HepG2 (cell line): ENCODE data around the gene PDGFD. TPM values are rescaled to one million over a fixed set of nuclear protein-coding genes. Genes with fewer than 3 reads are reported as not detected.

Experiments used
- ATAC-seq: fragments of 200-7000 bp; cut with Tn5 transposase; 3 replicates; pipeline ENCODE4 v1.9.1; 2020; ENCODE audit warnings: mild to moderate bottlenecking, moderate library complexity
- BruUV-seq: library from RNA; stranded (reverse); fragments of 400-500 nt; replicated peaks from 2 replicates; lab custom pipeline; 2021; lab: Mats Ljungman, UMichigan
- CTCF ChIA-PET: fragments of 300-600 bp; formaldehyde crosslinking; extraction: SDS; loops from one replicate; lab custom pipeline; 2021; ENCODE audit warnings: low total read pairs, inconsistent platforms, low intra/inter-chr PET ratio; lab: Yijun Ruan, JAX
- POLR2A ChIA-PET: fragments of 350-600 bp; sonication (Branson Sonifier 250); formaldehyde crosslinking; loops from one replicate; lab custom pipeline; 2020; ENCODE audit warnings: antibody characterized with exemption, inconsistent platforms; lab: Yijun Ruan, JAX
- DNase-seq: peaks from one replicate; pipeline ENCODE4 v3.0.0-alpha.2; 2015; ENCODE audit warnings: low spot score
- FAIRE-seq: peaks from 3 replicates; lab custom pipeline; 2011; peaks lifted over from hg19 to GRCh38; lab: Jason Lieb, UNC
- H2AFZ ChIP-seq: one replicate; pipeline ENCODE4 v1.6.1; 2011; ENCODE audit warnings: low read length, inconsistent platforms
- H3K27ac ChIP-seq: fragments of 300-600 bp; 3 replicates; pipeline ENCODE4 v1.8.0; 2011; ENCODE audit warnings: mixed run types, mild to moderate bottlenecking, mixed read lengths, low read length, inconsistent platforms; ENCODE audit not compliant: insufficient read depth; ENCODE audit errors: extremely low read length
- H3K27me3 ChIP-seq, 2 experiments: fragments of 200-600 bp in 1 of 2; 2 replicates in 1 of 2; 3 replicates in 1 of 2; pipeline versions ENCODE4 v1.6.0 to v1.8.0; 2011; ENCODE audit warnings: low read length in 2 of 2, mild to moderate bottlenecking in 2 of 2, moderate library complexity in 2 of 2, inconsistent platforms in 1 of 2; ENCODE audit not compliant: insufficient read depth in 2 of 2, control insufficient read depth in 1 of 2
- H3K36me3 ChIP-seq, 2 experiments: fragments of 200-600 bp in 1 of 2; replicated peaks in 1 of 2; 2 replicates in 1 of 2; 3 replicates in 1 of 2; pipeline versions ENCODE4 v1.5.1 to v1.8.0; 2011; ENCODE audit warnings: low read length in 2 of 2, inconsistent platforms in 1 of 2; ENCODE audit not compliant: insufficient read depth in 2 of 2, control insufficient read depth in 1 of 2
- H3K4me1 ChIP-seq: 2 replicates; pipeline ENCODE4 v1.5.1; 2012; ENCODE audit warnings: low read length, inconsistent platforms; ENCODE audit not compliant: insufficient read depth
- H3K4me2 ChIP-seq: 2 replicates; pipeline ENCODE4 v1.6.0; 2011; ENCODE audit warnings: low read depth, low read length, inconsistent platforms
- H3K4me3 ChIP-seq, 3 experiments: fragments of 200-600 bp in 1 of 3; sonication (generic), shearing (Covaris generic) in 1 of 3; replicated peaks in 1 of 3; 2 replicates each; pipeline ENCODE4 v1.5.1; 2011 to 2016; ENCODE audit warnings: low read length in 3 of 3, inconsistent platforms in 2 of 3, low read depth in 2 of 3, mild to moderate bottlenecking in 2 of 3, control low read depth in 1 of 3, mixed read lengths in 1 of 3; ENCODE audit not compliant: insufficient read depth in 1 of 3
- H3K79me2 ChIP-seq: one replicate; pipeline ENCODE4 v1.6.1; 2011; ENCODE audit warnings: low read length, inconsistent platforms; ENCODE audit not compliant: insufficient read depth
- H3K9ac ChIP-seq: 2 replicates; pipeline ENCODE4 v1.6.0; 2011; ENCODE audit warnings: mild to moderate bottlenecking, low read depth, low read length, inconsistent platforms; ENCODE audit not compliant: insufficient read depth
- H3K9me3 ChIP-seq: 2 replicates; pipeline ENCODE4 v1.5.1; 2012; ENCODE audit warnings: mild to moderate bottlenecking, low read length
- H4K20me1 ChIP-seq: 2 replicates; pipeline ENCODE4 v1.6.0; 2011; ENCODE audit warnings: inconsistent platforms, mild to moderate bottlenecking, low read length, moderate library complexity; ENCODE audit not compliant: insufficient read depth
- DMAP1 ChIP-seq: IDR thresholded peaks from 2 replicates; pipeline ENCODE4 v1.6.1; 2016
- HOXA3 ChIP-seq: sonication (generic); formaldehyde crosslinking; IDR thresholded peaks from 2 replicates; pipeline ENCODE4 v1.5.0; 2020; ENCODE audit warnings: missing genetic modification reagents
- RXRA ChIP-seq: sonication (generic); formaldehyde crosslinking; IDR thresholded peaks from 2 replicates; pipeline ENCODE4 v1.5.1; 2020; ENCODE audit warnings: missing genetic modification reagents
- TCF12 ChIP-seq, 2 experiments: fragments of 450-650 bp in 1 of 2; sonication (generic) in 1 of 2; formaldehyde crosslinking in 1 of 2; IDR thresholded peaks; 2 replicates each; pipeline versions ENCODE4 v1.6.1 to v1.8.0; 2017 to 2022; ENCODE audit warnings: antibody characterized with exemption in 1 of 2, mild to moderate bottlenecking in 1 of 2, missing genetic modification reagents in 1 of 2, moderate library complexity in 1 of 2
- ZNF670 ChIP-seq: sonication (generic); formaldehyde crosslinking; IDR thresholded peaks from 2 replicates; pipeline ENCODE4 v1.8.0; 2022; ENCODE audit warnings: mild to moderate bottlenecking, missing genetic modification reagents, borderline replicate concordance
- ZZZ3 ChIP-seq: sonication (generic); formaldehyde crosslinking; IDR thresholded peaks from 2 replicates; pipeline ENCODE4 v1.4.0; 2020; ENCODE audit warnings: missing genetic modification reagents, mild to moderate bottlenecking, borderline replicate concordance
- WGBS: methylation state at CpG from one replicate; pipeline ENCODE4 v1.1.6; 2017; ENCODE audit warnings: low lambda C conversion rate; 5-methylcytosine and 5-hydroxymethylcytosine counted together
- in situ Hi-C: cut with HindIII; loops from 2 replicates; pipeline ENCODE4 v1.10.0; 2017; ENCODE audit warnings: low pct_unique_long_range_greater_than_20kb; ENCODE audit not compliant: extremely low pct_ligation_motif_present
- intact Hi-C: fragments of 100-400 bp; cut with micrococcal nuclease; formaldehyde crosslinking; loops from one replicate; pipeline ENCODE4 v1.10.0; 2022; ENCODE audit not compliant: unreplicated experiment
- polyA plus RNA-seq, 8 experiments: library from polyadenylated mRNA; depleted of rRNA in 3 of 8; stranded (reverse) in 7 of 8; unstranded in 1 of 8; fragments of >200 nt; fragmentation: Illumina TruSeq in 4 of 8; extraction: Trizol in 4 of 8; gene quantifications; 2 replicates each; pipeline versions ENCODE4 v1.2.1 to v1.2.3, GENCODE V29; 2011 to 2016; ENCODE audit warnings: low read depth in 4 of 8, missing spikeins in 1 of 8, mixed read lengths in 1 of 8; ENCODE audit not compliant: insufficient read depth in 1 of 8
- total RNA-seq, 5 experiments: library from RNA; depleted of rRNA; stranded (reverse); fragments of >200 nt; fragmentation: Illumina TruSeq; extraction: Trizol; gene quantifications; 2 replicates each; pipeline ENCODE4 v1.2.3, GENCODE V29; 2016; ENCODE audit warnings: low read depth in 1 of 5
- TF ChIP-seq, protein P1 (sequence below): sonication (generic); formaldehyde crosslinking; IDR thresholded peaks from 2 replicates; pipeline ENCODE4 v1.5.0; 2020; ENCODE audit warnings: mild to moderate bottlenecking, missing genetic modification reagents

PDGFD gene
- total and polyA plus RNA-seq, 2 of the 13 experiments (the other 11 are each of a cell fraction or from before 2014, with no cell fraction given): 0.09 to 0.29 TPM

DNA sequence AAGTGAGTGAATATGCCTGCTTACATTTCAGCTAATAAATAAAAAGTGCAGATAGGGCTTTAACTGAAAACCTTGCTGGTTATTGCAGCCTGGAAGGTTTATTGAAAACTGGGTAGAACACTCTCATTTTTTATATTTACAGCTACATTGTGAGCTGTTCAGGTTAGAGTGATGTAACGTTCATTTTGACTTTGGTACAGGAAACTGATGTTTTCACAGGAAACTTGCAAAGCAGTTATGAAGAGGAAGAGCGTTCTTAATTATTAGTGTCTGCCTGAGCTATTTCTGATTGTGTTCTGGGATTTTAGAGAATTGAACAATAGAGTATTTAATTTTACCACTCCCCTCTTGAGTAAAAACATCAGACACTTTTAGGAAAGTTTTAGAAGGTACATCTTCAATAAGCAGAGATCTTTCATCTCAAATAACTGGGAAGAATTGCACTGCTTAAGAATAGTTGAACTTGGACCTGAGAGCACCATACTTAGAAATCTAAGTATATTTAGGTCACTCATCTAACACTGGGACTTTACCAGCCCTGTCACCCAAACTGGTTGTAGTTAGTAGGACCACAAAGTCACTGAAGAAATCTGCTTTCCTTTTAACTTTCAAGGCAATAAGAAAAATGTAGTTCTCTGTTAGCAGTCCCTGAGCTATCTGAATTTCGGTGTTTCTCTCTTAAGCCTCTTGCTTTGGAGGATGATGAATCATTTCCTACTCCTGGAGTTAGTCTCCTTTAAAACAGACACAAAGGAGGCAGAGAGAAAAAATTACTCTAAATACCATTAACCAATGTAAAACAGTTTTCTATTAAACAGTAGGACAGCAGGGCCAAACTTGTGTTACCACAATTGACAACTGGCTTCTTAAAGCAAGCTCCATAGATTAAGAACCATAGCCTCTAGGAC lies 256.1 kb downstream of the PDGFD start (continued):
- TF ChIP-seq RXRA: no peak
- no peak for TF ChIP-seq TCF12 (IDR thresholded peaks at IDR 0.05)
- no peak for TF ChIP-seq TCF12 (CRISPR knock-in tag; IDR thresholded peaks at IDR 0.05)
- TF ChIP-seq, protein P1, sequence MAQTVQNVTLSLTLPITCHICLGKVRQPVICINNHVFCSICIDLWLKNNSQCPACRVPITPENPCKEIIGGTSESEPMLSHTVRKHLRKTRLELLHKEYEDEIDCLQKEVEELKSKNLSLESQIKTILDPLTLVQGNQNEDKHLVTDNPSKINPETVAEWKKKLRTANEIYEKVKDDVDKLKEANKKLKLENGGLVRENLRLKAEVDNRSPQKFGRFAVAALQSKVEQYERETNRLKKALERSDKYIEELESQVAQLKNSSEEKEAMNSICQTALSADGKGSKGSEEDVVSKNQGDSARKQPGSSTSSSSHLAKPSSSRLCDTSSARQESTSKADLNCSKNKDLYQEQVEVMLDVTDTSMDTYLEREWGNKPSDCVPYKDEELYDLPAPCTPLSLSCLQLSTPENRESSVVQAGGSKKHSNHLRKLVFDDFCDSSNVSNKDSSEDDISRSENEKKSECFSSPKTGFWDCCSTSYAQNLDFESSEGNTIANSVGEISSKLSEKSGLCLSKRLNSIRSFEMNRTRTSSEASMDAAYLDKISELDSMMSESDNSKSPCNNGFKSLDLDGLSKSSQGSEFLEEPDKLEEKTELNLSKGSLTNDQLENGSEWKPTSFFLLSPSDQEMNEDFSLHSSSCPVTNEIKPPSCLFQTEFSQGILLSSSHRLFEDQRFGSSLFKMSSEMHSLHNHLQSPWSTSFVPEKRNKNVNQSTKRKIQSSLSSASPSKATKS (CRISPR knock-in tag): no peak

DNA sequence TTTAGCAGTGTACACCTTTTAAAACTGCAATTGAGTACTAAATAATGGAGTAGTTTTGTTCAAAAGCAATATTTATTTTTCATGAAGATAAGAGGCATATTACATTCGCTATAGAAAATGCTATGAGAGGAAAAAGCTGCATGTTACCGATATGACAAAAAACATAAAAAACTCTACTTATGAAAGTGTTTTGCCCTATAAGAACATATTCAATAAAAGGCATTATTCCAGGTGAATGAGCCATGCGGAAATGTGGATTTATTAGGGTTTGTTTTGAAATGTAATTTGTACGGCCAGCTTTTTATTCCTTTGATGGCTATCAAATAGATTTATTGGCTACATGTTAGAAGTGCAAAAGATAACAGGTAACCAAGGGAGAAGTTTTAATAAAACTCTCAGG lies 256.8 kb downstream of the PDGFD start:
- ChIA-PET CTCF (no interaction called here), POLR2A (no interaction called here)
- H3K36me3 ChIP-seq: no peaks in the 10 kb centered on the region
- FAIRE-seq (no peak), DNase-seq (no peak), ATAC-seq (no peak)
- no peak overlapping the region for H2AFZ ChIP-seq
- H3K27ac ChIP-seq: no peak overlapping the region
- H3K4me3 ChIP-seq: no peak overlapping the region
- 19% methylated on average over 4 of the region's 4 CpGs for WGBS
- no peak overlapping the region for H3K4me2 ChIP-seq
- no peaks in the 10 kb centered on the region for H4K20me1 ChIP-seq
- no peaks in the 10 kb centered on the region for H3K79me2 ChIP-seq
- in situ Hi-C loops: no loop called here
- TF ChIP-seq DMAP1 (CRISPR knock-in tag) (no peak), ZNF670 (CRISPR knock-in tag) (no peak), ZZZ3 (CRISPR knock-in tag) (no peak), HOXA3 (CRISPR knock-in tag) (no peak)
- no TSS peak for BruUV-seq
- H3K27me3 ChIP-seq: no peaks in the 10 kb centered on the region
- H3K9me3 ChIP-seq: peaks cover 13% of the 10 kb centered on the region
- no peaks in the 10 kb centered on the region for H3K4me1 ChIP-seq
- no peak overlapping the region for H3K9ac ChIP-seq
- intact Hi-C loops: no loop called here
